Suppressor macrophage (primary cell): ENCODE results near the gene NKAIN2.

Experiments used
- DNase-seq, 4 experiments: peaks; one replicate each; pipeline ENCODE4 v3.0.0-alpha.2; 2020 to 2022
- total RNA-seq, 17 experiments: gene quantifications; one replicate each; lab custom pipeline; 2026; ENCODE audit warnings: mixed read lengths in 6 of 17, inconsistent platforms in 3 of 17; lab: John Stamatoyannopoulos, UW

Gene NKAIN2
- total RNA-seq: 0 to 2.5 (median 0) reads per million in 17 experiments

DNA sequence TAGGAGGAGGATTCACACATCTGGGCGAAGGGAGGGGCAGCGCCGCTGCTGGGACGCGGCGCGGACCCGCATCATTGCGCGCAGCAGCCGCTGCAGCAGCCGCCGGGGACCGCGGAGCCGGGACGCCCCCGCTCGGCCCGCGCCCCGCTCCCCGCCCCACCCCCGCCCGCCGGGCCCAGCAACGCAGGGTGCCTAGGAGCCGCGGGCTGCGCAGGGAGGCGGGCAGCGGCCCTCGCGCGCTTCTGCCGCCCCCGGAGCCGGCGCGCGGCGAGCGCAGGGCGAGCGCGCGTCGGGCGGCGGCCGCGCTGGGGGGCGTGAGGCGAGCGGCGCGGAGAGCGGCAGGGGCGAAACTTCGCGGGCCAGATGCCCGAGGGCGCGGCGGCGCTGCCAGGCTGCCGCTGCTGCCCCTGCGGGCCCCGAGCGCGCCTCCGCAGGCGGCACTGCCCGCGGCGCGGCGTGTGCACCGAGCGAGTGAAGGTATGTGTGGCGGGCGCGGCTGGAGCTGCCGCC is at the start of gene NKAIN2:
NKAIN2 (plus strand) TSS at position 362 of the 510 bp plus-strand sequence.
- DNase-seq: peak in 3 of 4 experiments; percentile 7 to 41 (median 17)

DNA sequence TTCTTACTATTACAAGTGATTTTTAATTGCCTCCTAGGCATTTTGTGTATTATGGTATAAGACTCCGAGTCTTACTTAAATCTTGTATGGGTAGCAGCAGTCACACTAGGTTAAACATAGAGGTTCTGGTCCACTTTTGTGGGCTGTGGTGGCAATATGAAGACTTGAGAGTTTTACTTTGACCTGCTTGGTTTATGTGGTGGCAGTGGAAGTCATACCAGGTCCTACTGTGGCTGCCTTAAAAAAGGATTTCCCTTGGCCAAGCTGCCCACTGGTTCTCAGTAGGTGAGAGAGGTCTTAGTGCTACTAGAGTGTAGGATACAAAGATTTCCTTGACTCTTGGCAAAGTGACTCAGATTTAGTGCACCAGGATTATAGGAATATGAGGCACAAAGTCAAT is 44.2 kb upstream of the NKAIN2 start:
- DNase-seq: no peak

DNA sequence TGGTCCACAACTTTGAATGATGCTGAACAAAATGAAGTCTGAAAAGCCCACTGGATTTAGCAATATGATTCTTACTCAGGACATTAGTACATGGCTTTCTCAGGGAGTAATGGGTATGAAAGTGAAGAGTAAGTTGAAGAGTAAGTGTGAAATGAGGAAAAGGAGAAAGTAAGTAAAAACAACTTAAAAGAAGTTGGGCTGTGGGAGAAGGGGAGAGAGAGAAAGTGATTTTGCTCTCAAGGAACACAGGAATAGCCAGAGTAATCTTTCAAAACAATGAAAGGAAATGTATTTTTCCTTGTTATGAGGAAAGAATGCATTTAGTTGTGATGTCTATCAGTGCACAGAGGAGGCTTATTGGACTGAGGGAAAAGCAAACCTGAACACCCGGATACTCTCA is 39.8 kb upstream of the NKAIN2 start:
- no peak for DNase-seq

DNA sequence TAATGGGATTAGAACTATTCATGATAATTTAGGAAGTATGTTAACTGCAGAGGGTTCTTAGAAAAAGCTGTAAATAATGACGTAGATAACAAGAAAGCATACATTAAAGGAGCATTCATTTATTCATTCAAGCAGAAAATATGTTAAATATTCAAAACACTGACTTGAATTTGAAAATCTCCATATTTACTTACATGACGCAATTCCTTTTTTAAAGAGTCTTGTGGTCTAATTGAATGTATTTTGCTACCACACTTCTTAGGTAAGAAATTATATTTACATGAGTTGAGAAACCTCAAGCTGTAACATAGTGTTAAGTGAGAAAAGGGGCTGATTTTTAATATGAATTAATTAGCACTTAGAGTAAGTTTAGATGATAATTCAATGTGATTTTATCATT is 38.9 kb upstream of the NKAIN2 start:
- DNase-seq: no peak

DNA sequence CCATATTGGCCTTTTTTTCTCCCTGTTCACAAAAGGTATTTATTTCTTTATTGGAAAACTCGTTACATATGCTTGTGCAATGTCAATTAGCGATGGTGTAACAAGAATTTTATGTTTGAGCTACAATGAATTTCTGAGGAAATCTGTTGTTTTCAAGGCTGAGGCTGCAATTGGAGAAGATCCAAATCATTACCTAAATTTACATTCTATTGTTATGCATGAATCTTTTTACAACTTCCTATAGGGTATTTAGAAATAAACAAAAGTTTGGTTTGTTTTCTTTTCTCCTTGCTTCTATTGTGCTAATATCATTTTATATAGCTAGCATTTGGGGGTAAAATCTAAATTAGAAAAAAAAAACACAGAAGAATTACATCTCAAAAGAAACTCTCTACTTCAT is 34.7 kb upstream of the NKAIN2 start:
- no peak for DNase-seq

DNA sequence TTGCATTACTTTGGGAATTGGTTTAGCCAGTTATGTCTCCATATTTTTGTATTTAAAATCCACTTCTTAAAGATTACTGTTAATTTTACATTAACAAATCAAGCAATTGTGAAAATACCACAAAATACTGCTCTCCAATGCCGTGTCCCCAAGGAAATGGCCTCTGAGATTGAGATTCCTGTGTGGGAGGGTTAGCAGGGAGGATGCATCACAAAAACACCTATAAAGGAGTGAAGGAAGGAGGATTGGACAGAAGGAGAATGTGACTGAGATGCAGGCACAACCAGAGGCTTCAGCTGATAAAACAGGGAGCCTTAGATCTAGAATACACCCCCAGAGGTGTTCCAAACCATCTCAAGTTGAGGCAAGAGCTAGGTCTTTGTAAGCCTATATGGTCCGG is 34.2 kb upstream of the NKAIN2 start:
- DNase-seq: no peak

DNA sequence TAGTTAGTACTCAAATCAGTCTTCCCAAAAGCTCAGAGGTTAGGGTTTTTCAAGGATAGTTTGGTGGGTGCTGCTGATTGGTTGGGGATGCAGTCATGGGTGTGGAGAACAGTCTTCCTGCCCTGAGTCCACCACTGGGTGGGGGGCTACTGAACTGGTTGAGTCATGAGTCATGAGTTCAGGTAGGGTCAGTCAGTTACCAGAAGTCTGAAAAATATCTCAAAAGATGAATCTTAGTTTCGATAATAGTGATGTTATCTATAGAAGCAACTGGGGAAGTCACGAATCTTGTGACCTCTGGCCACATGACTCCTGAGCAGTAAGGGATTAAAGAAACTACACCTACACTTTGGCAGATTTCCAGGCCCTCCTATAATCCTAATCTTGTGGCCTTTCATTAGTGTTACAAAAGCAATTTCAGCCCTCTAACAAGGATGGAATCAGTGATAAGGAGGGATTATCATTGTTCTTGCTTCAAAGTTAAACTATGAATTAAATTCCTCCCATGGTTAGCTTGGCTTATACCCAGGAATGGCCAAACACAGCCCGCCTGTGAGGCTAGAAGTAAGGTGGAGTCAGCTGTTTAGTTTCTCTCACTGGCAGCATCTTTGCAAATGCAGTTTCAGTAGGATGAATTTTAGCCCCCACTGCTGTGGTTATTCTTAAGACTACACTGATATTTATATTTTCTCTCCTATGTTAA is 33.3 kb upstream of the NKAIN2 start:
- peak in 1 of 4 experiments; percentile 2 for DNase-seq

DNA sequence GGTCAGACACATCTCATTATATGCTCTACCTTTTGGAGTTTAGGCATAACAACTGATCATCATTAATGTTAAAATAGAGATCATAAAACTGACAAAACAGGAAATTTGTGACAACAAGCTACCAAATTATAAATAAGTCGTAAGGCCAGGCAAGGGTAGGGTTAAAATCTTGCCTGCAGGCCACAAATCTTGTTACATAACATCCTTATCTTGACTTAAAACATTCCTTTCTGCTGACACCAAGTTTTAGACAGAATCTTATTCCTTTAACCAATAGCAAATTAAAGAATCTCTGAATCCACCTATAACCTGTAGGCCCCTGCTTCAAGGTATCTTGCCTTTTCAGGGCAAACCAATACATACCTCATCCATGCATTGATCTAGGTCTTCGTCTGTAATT is 32.5 kb upstream of the NKAIN2 start:
- no peak for DNase-seq

DNA sequence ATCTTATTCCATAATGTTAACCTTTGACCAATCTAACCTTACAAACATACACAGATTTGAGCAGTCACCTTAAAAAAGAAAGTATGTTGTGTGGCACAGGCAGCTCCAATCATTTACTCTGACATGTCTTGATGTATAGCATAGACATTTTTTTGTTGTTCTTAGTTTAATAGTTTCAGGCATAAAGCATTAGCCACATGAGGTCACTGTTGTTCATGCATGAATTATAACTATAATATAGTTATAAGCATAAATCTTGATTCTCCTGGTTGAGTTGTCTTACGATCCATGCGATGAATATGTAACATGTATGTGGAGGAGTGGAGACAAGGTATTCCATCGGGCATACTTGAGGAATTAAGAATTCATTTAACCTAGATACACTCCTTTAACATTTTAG is 26.1 kb upstream of the NKAIN2 start:
- DNase-seq: peak in 1 of 4 experiments; percentile 2

DNA sequence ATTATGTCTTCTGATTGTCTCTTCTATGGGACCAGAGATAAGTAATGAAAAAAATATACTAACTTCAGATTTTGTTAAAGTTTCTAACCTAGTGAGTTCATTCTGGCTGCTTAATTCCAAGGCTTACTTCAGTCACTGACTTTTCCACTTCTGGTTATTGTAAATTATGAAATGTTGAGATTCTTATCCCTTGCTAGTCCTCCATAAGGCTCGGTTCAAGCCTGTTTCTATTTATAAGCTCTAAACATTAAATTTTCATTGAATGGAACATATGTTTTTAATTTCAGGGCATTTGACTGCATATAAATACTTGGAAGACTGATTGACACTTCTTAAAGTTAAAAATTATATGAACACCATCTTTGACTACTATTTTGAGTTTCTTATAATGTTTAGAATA is 23.6 kb upstream of the NKAIN2 start:
- DNase-seq: no peak

DNA sequence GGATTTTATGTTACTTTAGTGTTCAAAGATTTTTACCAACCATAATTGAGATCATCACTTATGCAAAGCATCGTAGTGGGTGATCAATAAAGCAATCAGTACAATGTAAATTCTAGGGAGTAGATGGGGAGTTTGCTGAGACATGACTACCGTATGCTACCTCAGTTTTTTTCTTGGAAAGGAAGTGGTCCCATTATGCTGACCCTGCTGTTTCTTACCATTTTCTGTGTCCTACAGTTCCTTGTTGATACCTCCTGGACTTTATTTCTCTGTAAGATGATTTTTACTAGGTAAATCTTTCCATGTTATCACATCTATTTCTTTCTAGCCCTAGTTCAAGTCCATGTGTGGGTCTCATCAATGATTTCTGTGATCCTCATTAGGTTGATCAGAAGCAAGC is 19.3 kb upstream of the NKAIN2 start:
- DNase-seq: no peak

DNA sequence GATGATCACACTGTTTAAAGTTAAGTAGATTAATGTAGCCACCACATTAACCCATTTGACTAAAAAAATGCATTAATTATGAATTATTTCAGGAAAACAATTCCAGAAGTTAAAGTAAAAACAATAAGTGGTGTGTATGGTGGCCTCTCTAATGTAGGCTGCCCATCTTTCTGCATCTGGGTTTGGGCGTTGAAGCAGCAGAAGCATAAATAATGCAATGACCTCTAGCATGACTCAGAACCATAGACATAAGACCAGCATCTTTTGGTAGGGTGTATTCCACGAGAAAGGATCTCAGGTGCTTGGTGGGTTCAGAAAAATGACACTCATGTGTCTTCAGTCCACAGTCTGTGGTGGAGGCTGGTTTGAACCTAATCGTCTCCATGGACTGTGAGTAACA is 18.6 kb upstream of the NKAIN2 start:
- DNase-seq: no peak

DNA sequence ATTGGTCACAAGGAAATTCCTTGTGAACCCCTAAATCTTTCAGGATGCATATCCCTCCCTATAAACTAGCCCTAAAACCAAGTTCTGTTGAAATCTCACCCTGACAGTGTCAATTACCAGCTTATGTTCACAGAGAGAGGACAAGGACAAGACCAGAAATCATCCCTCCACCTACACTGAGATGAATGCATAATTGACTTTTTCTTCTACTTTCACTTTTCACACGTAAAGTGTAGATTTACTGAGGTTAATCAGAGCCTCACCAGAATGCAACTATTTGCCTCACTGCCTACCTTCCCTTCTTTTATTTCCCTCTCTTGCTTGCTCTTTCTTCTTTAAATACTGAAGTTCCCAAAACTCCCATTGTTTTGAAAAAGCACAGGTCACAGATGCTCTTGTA is 15.3 kb upstream of the NKAIN2 start:
- DNase-seq: no peak

DNA sequence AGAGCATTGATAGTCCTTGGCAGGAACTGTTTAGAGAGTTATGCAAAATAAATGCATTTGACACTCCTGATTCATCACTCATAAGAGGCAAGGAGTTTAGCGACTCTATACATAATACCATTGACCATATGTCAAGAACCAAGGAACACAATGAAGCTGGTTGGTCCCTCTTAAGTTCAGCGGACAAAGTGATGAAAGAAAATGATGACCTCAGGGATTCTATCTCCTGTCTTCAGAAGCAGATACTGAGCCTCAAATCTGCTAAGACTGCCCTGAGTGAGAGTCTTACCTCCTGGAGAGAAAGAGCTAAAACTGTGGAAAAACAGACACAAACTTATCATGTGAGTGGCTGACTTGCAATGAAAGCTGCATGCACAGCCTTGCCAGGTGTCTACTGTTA is 9.5 kb upstream of the NKAIN2 start:
- DNase-seq: no peak

DNA sequence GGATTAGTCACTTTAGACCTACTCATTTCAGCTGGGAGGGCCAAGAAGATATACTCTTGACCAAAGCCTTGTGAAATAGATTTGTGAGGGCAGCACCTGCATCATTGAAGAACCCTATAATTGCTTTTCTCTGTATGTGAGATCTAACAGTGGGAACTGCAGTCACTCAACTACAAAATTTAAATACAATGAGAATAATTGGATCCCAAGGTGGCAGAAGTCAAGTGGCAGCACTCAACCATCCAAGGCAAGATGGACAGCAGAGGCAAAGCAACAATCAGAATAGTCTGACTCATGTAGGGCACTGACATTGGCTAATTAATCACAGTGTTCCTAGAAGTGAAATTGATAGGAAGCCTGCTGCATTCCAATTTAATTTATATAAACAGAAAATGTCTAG is 8.9 kb upstream of the NKAIN2 start:
- no peak for DNase-seq

DNA sequence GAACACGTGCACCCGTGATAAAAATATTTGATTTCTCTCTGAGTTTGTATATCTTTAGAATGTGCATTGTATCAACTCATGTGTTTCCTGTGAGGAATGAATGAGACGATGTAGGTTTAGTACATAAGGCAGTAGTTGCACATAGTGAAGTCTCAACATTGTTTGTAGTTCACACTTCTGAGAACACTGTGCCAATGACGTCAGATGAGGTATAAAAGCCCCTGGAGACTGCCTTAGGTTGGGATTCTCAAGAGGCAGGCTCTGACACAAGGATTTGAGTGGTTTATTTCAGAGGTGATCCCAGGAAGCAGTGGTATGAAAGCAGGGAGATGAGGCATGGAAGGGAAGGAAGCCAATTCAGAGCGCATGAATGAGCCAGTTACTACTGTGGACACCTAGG is 2.6 kb upstream of the NKAIN2 start:
- no peak for DNase-seq

DNA sequence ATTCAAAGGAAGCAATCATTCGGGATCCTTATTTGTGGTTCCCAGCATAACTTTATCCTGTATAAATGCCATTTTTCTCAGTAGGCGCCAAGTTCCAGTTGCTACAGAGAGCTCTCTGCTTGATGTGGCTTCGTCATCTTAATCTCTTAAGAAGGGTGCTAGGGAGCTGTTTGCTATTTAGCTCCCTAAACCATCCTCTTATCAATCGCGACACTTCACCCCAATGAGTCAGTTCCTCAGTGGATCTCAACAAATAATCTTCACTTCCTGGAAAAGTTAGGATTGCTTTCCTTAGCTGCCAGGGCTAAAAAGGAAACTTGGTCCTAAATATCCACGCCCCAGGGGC is 1.3 kb upstream of the NKAIN2 start:
- no peak for DNase-seq

DNA sequence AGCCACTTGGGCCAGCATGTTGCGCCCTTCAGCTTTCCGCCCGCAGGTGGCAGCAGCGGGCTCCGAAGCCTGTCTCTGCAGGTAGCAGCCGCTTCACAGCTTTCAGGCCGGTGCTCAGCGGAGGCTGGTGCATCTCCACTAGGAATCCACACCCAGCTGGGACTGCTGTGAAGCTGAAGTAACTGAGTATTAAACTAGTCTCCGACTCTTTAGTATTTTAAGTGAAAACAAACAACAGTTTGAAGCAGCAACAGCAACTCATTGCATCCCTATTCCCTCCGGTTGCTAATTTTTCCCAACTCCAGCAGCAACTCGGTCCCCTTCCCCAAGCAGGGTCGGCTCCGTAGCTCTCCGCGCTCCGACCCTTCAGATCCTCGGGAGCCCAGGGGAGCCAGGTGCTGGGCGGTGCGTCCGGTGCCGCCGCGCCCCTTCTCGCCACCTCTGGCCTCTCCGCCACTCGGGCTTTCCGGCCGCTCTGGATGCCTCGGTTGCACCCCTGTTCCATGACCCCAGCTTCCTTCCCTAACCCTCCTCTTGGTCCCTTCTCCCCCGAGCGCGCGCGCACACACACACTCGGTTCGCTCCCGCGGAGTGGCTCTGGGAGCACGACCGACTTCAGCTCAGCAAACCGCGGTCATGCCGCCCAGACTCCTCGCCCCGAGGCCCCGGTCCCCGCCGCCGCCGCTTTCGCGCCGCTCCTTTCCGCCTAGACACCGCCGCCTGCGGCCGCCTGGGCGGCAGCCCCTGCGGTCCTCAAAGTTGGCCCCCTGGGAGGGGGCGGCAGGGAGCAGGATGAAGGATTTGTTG is 765 bp upstream of the NKAIN2 start:
- peak; percentile 67 to 87 (median 80) for DNase-seq

DNA sequence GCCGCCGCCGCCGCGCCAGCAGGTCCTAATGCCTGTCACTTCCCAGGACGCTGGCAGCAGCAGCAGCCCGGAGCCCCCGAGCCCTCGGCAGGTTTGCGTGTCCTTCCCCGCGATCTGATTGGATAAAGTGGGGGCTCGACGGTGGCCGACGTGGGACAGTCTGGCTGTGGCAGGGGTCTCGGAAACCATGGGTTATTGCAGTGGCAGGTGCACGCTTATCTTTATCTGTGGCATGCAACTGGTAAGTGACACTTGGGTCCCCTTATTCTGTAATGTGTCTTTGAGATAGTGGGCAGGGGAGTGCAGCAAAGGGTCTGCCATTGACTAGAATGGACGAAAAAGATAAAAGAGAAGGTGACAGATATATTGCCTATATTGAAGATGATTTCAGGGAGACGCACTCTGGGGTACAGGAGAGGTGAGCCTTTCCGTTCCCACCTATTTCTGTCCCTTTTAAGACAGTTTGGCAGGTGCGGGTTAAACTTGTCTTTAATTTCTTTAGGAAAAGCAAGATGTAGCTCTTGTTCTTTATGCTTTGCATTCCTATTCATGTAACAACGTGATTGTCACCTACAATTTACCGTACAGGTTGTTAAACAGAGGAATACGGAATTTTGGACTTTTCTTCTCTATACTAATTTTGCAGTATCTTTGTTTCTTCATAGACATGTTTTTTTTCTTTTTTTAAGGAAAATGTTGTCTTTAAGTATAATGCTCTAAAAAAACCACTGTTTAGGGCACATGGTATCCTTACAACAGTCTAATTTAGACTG is 535 bp downstream of the NKAIN2 start:
- no peak for DNase-seq

DNA sequence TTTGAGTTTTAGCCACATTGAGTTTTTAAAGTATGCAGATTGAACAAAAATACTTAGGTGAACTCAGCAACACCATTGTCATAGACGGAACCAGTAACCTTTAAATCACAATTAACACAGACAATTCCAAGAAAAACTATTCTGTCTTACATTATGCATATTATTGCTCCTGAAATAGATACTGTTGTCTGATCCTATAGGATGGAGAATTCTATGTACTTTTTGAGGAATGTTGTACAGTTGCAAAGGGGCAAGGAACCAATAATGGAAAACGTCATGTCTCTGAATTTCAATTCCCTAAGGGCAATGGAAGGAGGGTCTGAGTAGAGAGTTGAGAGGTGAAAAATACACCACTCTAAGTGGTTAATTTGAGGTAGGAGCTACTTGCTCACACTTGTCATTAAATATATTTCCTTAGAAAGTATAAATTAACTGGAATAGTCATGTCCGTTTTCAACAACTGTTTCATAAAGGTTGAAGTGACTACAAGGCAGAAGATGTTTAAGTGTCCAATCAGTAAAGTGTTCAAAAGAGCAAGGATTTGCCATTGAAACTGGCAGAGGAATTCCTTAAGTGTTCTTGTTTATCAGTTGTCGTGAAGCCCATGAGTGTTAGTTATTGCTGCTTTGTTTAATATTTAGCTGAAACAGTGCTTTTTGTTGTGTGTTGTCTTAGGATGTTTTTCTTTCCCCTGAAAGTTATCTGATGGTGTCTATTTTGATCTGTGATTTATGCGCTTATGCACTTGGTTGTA is 1.3 kb downstream of the NKAIN2 start:
- no peak for DNase-seq

DNA sequence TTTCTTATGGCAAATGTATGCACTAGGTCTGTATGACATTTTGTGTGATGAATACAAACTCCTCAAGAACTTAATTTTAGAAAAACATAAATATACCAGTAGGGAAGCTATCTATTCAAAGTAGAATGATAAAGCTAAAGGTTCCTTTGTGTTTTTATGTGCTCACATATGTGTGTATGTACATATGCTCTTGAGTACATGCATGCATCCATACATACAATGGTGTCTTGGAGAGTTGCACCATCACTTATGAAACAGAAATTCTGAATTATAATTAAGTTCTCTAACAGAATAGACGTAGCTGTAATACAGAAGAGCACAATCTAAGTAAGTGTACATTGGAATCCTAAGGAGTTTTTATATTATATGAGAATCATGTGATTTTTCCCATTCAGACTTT is 2.3 kb downstream of the NKAIN2 start:
- no peak for DNase-seq

DNA sequence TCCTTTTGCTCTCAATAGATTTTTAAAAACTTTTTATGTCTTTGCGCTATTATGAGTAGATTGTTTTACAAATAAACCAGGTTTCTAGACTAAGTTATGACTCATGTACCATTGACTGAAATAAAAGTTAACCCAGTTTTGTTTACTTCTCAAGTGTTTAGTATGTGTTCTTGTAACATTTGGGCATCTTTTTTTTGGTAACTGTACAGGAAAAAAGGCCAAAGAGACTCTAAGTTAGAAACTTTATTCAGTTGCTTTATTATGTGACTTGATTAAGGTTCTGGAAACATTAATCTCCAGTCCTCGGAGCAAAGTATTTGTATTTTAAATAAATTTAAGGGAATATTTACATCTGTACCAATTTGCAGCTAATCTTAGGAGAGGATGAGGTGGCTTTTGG is 2.9 kb downstream of the NKAIN2 start:
- no peak for DNase-seq

DNA sequence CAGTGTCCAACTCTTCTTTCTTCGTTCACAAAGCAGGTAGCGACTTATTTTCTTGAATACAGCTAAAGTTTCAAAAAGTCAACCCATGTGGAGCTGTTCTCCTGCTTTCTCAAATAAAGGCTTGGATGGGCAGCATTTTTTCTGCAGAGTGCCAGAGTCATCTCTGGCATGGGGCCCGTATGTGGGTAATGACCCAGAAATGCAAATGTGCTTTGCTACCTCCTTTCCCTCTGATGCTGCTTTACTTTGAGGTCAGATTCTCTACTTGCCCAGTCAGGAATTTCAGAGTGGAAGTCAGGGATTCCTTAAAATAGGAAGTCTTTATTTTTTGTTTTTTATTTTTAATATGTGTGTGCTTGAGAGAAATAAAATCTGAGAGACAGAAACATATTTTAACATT is 4.9 kb downstream of the NKAIN2 start:
- no peak for DNase-seq
